GM13977 (cell line): ENCODE data around the gene DDX50.
"Not testable (repeated sequence)": the region's sequence is repeated elsewhere in the genome, so short reads cannot be mapped to it uniquely, and the experiment has no call there.

Experiments used
- DNase-seq: peaks from one replicate; pipeline ENCODE4 v3.0.0; 2012; ENCODE audit warnings: low spot score
- in situ Hi-C: fragments of 300-500 bp; cut with MboI; formaldehyde crosslinking; loops from one replicate; pipeline ENCODE4 v1.12.0; 2022; ENCODE audit warnings: low sequenced_read_pairs, low pct_unique_long_range_greater_than_20kb, mixed read lengths, inconsistent platforms; ENCODE audit not compliant: unreplicated experiment
- TF ChIP-seq, protein P1 (sequence below): IDR thresholded peaks from 2 replicates; pipeline ENCODE4 v1.5.1; 2012; ENCODE audit warnings: mild to moderate bottlenecking, control low read depth; ENCODE audit not compliant: insufficient read depth; ENCODE audit errors: extremely low read depth, missing control alignments

Gene DDX50

DNA sequence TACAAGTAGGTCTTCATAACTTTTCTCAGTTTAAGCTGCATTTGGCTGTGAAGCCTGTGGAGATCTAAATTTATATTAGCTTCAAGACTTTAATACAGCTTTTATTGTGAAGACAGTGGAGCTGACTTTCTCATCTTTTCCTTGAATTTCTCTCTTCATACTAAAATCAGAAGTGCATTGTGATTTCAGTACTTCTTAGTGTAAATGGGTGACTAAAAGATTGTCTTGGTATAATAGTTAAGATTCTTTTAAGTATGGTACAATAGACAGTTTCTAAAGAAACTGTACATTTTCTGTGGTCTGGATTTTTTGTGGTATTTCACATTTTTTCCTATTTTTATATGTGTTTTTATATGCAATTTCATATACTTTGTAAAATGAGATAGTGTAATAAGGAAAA, 33.9 kb downstream of the DDX50 start:
- in situ Hi-C loops = no loop called here
- no peak for DNase-seq
- TF ChIP-seq, protein P1, sequence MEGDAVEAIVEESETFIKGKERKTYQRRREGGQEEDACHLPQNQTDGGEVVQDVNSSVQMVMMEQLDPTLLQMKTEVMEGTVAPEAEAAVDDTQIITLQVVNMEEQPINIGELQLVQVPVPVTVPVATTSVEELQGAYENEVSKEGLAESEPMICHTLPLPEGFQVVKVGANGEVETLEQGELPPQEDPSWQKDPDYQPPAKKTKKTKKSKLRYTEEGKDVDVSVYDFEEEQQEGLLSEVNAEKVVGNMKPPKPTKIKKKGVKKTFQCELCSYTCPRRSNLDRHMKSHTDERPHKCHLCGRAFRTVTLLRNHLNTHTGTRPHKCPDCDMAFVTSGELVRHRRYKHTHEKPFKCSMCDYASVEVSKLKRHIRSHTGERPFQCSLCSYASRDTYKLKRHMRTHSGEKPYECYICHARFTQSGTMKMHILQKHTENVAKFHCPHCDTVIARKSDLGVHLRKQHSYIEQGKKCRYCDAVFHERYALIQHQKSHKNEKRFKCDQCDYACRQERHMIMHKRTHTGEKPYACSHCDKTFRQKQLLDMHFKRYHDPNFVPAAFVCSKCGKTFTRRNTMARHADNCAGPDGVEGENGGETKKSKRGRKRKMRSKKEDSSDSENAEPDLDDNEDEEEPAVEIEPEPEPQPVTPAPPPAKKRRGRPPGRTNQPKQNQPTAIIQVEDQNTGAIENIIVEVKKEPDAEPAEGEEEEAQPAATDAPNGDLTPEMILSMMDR = no peak

GRCh38 chr10:68938117-68938516, 37.0 kb downstream of the DDX50 start:
- TF ChIP-seq, protein P1 = no peak
- DNase-seq = no peak
- in situ Hi-C loops = no loop called here

DNA sequence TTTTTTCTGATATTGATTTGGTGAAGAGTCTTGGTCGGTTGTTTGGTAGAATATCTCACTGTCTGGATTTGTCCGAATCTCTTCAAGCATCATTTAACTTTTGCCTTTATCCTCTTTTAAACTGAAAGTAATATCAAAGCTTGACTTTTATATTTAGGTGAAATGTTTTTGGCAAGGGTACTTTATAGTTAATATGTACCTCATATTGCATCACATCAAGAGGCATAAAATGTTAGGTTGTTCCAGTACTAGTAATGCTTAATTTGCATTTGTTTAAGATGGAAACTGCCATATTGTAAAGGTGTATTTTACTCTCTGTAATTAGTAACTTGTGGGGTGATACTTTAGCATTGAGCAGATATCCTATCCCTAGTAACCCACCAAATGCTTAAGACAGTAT, 37.8 kb downstream of the DDX50 start:
- TF ChIP-seq, protein P1 = no peak

DNA sequence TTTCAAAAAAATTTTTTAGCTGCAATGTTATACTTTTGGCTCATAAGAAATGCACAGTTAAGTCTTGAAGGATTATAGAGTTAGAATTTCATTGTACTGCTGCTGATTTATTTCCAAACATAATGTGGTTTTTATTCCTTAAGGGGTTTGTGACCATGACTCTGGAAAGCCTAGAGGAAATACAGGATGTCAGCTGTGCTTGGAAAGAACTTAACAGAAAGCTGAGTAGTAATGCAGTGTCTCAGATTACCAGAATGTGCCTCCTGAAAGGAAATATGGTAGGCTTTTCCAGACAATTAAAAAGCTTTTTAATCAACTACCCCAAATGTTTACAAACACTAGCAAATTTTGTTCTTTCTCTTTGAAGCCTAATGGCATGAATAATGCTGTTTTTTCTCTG, 39.8 kb downstream of the DDX50 start:
- in situ Hi-C loops = not testable (repeated sequence)

More for the DNA sequence above, 37.8 kb downstream of the DDX50 start:
- in situ Hi-C loops = no loop called here
- no peak for DNase-seq

GRCh38 chr10:68950598-68950997, 49.5 kb downstream of the DDX50 start:
- no peak for DNase-seq
- TF ChIP-seq, protein P1 = no peak
- in situ Hi-C loops = no loop called here

More for the DNA sequence above, 39.8 kb downstream of the DDX50 start:
- not testable (repeated sequence) for DNase-seq

GRCh38 chr10:68954904-68955303, 53.8 kb downstream of the DDX50 start:
- in situ Hi-C loops = no loop called here
- TF ChIP-seq, protein P1 = no peak
- no peak for DNase-seq

DNA sequence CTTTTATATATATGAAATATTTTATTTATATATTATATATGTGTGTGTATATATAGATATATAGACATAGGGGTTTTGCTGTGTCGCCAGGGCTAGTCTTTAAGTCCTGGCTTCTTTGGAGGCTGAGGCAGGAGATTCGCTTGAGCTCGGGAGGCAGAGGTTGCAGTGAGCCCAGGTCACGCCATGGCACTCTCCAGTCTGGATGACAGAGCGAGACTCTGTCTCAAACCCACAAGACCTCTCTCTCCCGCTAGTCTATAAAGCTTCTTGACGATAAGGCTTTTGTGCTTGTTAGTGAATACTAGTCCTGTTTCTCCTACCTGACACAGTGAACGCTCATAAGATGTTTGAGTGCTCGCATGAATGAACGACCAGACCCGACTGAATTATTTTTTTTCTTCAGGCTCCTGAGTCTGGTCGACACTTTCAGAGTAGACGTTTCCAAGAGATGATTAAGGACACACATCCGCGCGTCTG, 54.3 kb downstream of the DDX50 start:
- in situ Hi-C loops = no loop called here
- TF ChIP-seq, protein P1 = no peak
- DNase-seq = no peak
